Testis (tissue), 5 donors: ENCODE measurements around the gene NUFIP1. TPM values are rescaled to one million over a fixed set of nuclear protein-coding genes. Genes with fewer than 3 reads are reported as not detected.

Experiments used
- DNase-seq: peaks from one replicate; pipeline ENCODE4 v3.0.0-alpha.2; 2019
- H3K27ac ChIP-seq, 2 donors: fragments of 200-600 bp; sonication (generic); one replicate each; pipeline ENCODE4 v1.5.1; 2019
- H3K27me3 ChIP-seq: fragments of 200-600 bp; sonication (generic); one replicate; pipeline ENCODE4 v1.5.1; 2019
- H3K36me3 ChIP-seq: fragments of 200-600 bp; sonication (generic); one replicate; pipeline ENCODE4 v1.5.1; 2017; ENCODE audit warnings: low read depth; ENCODE audit errors: missing control alignments
- H3K4me1 ChIP-seq: fragments of 200-600 bp; sonication (generic); one replicate; pipeline ENCODE4 v1.5.1; 2019
- H3K4me3 ChIP-seq, 2 donors: fragments of 200-600 bp; sonication (generic); one replicate each; pipeline ENCODE4 v1.5.1; 2017 to 2019
- H3K9me3 ChIP-seq: fragments of 200-600 bp; sonication (generic); one replicate; pipeline ENCODE4 v1.5.1; 2017
- CTCF ChIP-seq, 3 experiments: fragments of 450-650 bp in 2 of 3; fragments of 200-600 bp in 1 of 3; sonication (generic) in 1 of 3; IDR thresholded peaks; one replicate each; pipeline ENCODE4 v1.5.1; 2016 to 2019; ENCODE audit warnings: antibody characterized with exemption in 3 of 3, mild to moderate bottlenecking in 2 of 3, moderate library complexity in 1 of 3
- POLR2A ChIP-seq: fragments of 450-650 bp; IDR thresholded peaks from one replicate; pipeline ENCODE4 v1.6.1; 2017; ENCODE audit warnings: antibody characterized with exemption, mild to moderate bottlenecking, moderate library complexity
- WGBS, 2 donors: methylation state at CpG; one replicate each; pipeline ENCODE4 v1.1.5; 2018; 5-methylcytosine and 5-hydroxymethylcytosine counted together
- intact Hi-C: fragments of 100-400 bp; cut with DNase I; formaldehyde crosslinking; loops from one replicate; pipeline ENCODE4 v1.15.1; 2023; ENCODE audit warnings: low total_unique reads
- long read RNA-seq, 2 donors: transcript quantifications; one replicate each; lab custom pipeline, GENCODE V29; 2026
- polyA plus RNA-seq: library from polyadenylated mRNA; stranded (reverse); fragments of 350-450 nt; fragmentation: Illumina TruSeq; extraction: RNeasy Lipid Tissue Mini Kit (QIAGEN cat#74804); gene quantifications from one replicate; pipeline ENCODE4 v1.2.3, GENCODE V29; 2014; ENCODE audit warnings: low read depth, low replicate concordance; ENCODE audit not compliant: insufficient read depth
- total RNA-seq, 2 donors: library from RNA; depleted of rRNA; stranded (reverse); fragments of >200 nt; gene quantifications; one replicate each; pipeline ENCODE4 v1.2.3, GENCODE V29; 2016

NUFIP1 gene
- total RNA-seq (1 to 10 TPM; 7.6 to 8.3 TPM), polyA plus RNA-seq (7.9 TPM)
- long read RNA-seq, donor 1, partial matches to known transcripts, result 0 of 1 reads
- long read RNA-seq, donor 1, other reads (novel, unspliced or antisense), result 0 of 1 reads
- long read RNA-seq, donor 2, result 0 reads

- Histone ChIP-seq H3K9me3 (no peaks in the 10 kb centered on the region), H3K36me3 (no peaks in the 10 kb centered on the region), H3K4me3 (peak within 1 kb of the TSS; percentile 98 to 99), H3K27ac (peak within 1 kb of the TSS; percentile 85 to 88), H3K27me3 (no peaks in the 10 kb centered on the region), H3K4me1 (peaks cover 20% of the 10 kb centered on the region)
- TF ChIP-seq POLR2A, result no peak
- no peak for TF ChIP-seq CTCF (IDR thresholded peaks at IDR 0.05)
- intact Hi-C loops, result no loop called here
- peak; percentile 99 for DNase-seq
- WGBS, 2 donors, result 0 to 1% methylated on average over 43 to 66 of the region's 66 CpGs
These were observed at the start of gene NUFIP1, which contains the start of gene GPALPP1 for GRCh38 chr13:44989071-44989889. TSS of gene NUFIP1 (minus strand) at chr13:44989471. CDS start at chr13:44989436, 35 bp downstream. TSS of gene GPALPP1 (plus strand) at chr13:44989538. CDS start at chr13:44989655, 117 bp downstream.

DNA sequence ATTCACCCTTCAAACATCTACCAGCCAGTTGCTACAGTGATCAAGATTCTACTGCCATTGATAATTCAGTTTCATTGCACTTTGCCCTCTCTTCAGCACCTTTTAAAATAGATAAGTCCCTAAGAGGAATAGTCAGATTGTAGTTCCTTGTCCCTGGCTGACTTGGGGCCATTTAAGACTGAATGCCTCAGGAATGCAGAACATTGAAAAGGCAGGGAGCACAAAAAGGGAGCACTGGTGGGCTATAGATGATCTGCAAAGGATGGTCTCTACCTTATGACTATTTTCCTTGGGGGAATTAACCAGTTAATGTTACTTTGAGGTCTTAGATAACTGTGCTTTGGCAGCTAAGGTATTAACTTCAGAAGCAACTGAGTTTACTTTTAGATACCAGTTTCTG, 46.9 kb upstream of the NUFIP1 start:
- intact Hi-C loops, result no loop called here
- H3K27ac ChIP-seq, result no peak overlapping the region
- H3K36me3 ChIP-seq, result no peaks in the 10 kb centered on the region
- H3K9me3 ChIP-seq, result no peaks in the 10 kb centered on the region
- TF ChIP-seq CTCF (IDR thresholded peaks at IDR 0.05), result no peak
- no peak for TF ChIP-seq POLR2A
- H3K4me1 ChIP-seq, result no peaks in the 10 kb centered on the region
- DNase-seq, result no peak
- H3K27me3 ChIP-seq, result no peaks in the 10 kb centered on the region
- H3K4me3 ChIP-seq, result no peak overlapping the region

GRCh38 chr13:45034342-45034741, 45.1 kb upstream of the NUFIP1 start:
- DNase-seq, result no peak
- no peak overlapping the region for H3K27ac ChIP-seq
- H3K36me3 ChIP-seq, result no peaks in the 10 kb centered on the region
- intact Hi-C loops, result no loop called here
- H3K27me3 ChIP-seq, result no peaks in the 10 kb centered on the region
- H3K4me3 ChIP-seq, result peak overlapping the region in 1 of 2 donors; percentile 3
- H3K4me1 ChIP-seq, result no peaks in the 10 kb centered on the region
- no peaks in the 10 kb centered on the region for H3K9me3 ChIP-seq
- no peak for TF ChIP-seq POLR2A
- TF ChIP-seq CTCF (IDR thresholded peaks at IDR 0.05), result no peak
- WGBS, 2 donors, result 65 to 83% methylated on average over 2 of the region's 2 CpGs

DNA sequence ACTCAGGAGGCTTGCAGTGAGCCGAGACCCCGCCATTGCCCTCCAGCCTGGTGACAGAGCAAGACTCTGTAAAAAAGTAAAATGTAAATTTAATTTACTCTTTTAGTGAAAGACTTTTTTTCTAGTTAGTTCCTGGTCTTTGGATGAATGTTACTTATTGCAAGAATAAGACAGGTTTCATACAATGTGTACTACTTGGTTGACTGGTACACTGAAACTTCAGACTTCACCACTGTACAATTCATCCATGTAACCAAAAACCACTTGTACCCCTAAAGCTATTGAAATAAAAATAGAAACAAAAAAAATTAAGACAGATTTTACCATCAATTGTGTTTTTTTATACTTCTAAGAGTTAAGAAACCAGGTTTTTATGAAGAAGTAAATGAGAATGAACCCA, 35.6 kb upstream of the NUFIP1 start:
- Histone ChIP-seq H3K4me3 (no peak overlapping the region), H3K36me3 (no peaks in the 10 kb centered on the region), H3K27me3 (no peaks in the 10 kb centered on the region), H3K4me1 (no peaks in the 10 kb centered on the region), H3K27ac (no peak overlapping the region), H3K9me3 (no peaks in the 10 kb centered on the region)
- 98 to 100% methylated on average over 2 of the region's 2 CpGs for WGBS, 2 donors
- intact Hi-C loops, result no loop called here
- DNase-seq, result no peak
- TF ChIP-seq POLR2A (no peak), CTCF (IDR thresholded peaks at IDR 0.05) (no peak)
